SIG-M5 (cell line): ENCODE results near the gene PTPRH.

Source experiments
- DNase-seq: peaks from one replicate; lab custom pipeline; 2025; lab: John Stamatoyannopoulos, UW

Gene PTPRH

GRCh38 chr19:55208880-55209692, at the start of gene PTPRH:
Gene PTPRH, minus strand, starts transcription at chr19:55209501. Its CDS starts 68 bp downstream, at chr19:55209433.
- DNase-seq = no peak

DNA sequence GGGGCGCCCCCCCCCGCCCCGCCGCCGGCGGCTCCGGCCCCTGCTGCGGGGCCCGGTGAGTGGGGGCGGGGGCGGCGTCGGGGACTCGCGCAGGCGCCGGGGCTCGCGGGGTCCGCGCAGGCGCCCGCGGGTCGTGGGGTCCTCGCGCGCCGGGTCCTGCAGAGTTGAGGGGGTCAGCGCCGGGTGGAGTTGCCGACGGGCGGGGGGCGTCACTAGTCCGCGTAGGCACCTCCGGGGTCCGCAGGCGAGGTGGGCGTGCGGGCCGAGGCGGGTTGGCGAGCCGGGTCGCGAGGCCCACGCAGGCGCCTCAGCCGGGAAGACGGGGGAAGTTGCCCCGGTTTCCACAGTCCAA, 49.2 kb upstream of the PTPRH start:
- no peak for DNase-seq

- DNase-seq = no peak
Measured at GRCh38 chr19:55257461-55258420, 48.4 kb upstream of the PTPRH start.

- DNase-seq = no peak
Measured at GRCh38 chr19:55256562-55257460, 47.5 kb upstream of the PTPRH start.

GRCh38 chr19:55255618-55256423, 46.5 kb upstream of the PTPRH start:
- DNase-seq = no peak

GRCh38 chr19:55254625-55254977, 45.3 kb upstream of the PTPRH start:
- DNase-seq = no peak

- DNase-seq = peak; percentile 73
Measured at GRCh38 chr19:55253842-55254624, 44.7 kb upstream of the PTPRH start.

DNA sequence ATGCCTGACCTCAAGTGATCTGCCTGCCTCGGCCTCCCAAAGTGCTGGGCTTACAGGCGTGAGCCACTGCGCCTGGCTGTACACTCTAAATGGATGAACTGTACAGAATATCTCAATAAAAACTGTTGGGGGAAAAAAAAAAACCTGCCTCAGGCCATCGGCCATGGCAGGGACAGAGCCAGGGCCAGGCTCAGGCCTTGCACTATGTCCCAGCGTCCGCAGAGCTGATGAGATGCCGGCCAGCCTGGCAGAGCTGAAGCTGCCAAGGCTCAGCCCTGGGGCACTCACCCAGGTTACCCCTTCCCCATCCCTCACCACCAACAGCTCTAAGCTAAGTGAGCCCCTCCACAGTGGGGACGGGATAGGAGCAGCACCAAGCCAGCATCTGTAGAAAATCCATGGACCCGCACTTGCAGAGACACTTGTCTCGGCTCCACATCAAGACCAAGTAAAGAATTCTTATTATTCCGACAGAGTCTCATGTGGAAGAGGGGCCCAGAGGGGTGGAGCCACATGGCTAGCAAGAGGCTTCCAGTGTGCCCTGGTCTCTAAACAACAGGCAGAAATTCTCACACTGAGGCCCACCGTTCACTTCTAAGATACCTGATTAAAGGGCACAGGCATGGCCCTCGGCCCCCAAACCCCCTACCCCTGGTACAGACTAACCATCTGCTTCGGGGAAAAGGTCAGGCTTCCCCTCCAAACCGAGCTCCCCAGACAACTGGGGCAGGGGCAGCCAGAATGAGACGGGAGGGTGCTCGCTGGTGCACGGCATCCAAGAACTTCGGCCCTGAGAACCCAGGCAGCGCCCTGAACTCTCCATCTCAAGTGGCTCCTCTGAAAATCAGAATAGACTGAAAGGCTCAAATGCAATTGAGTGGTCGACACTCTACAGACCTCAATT, 43.7 kb upstream of the PTPRH start:
- no peak for DNase-seq

DNA sequence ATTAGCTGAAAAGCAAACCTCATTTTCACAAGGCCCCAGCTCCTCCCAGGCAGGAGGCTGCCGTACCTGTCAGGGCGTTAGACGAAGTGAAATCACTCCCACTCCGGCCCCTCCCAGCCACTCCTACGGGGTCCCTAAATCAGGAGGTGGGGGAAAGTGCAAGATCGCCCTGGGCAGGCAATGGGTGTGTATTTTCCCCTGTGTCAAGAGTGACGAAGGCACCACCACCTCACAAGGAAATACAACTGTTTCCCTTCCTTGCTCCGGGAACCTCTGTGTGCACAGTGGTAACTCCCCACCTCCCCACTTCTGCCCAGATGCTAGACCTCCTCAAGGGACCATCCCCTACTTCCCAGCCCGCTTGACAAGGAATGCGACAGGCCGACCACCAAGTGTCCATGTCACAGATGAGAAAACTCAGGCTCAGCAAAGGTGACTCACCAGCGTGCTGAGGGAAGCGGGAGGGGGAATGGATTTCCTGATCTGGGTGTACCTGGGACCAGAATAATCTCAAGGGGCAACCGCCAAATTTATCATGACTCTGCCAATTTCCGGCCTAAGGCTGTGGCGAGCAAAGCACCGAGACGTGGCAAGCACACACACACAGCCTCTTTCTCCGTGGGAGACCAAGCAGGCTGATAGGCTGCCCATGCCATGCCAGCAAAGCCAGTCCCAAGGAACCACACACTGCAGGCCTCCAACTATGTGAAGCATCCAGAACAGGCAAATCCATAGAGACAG, 42.2 kb upstream of the PTPRH start:
- DNase-seq = no peak

DNA sequence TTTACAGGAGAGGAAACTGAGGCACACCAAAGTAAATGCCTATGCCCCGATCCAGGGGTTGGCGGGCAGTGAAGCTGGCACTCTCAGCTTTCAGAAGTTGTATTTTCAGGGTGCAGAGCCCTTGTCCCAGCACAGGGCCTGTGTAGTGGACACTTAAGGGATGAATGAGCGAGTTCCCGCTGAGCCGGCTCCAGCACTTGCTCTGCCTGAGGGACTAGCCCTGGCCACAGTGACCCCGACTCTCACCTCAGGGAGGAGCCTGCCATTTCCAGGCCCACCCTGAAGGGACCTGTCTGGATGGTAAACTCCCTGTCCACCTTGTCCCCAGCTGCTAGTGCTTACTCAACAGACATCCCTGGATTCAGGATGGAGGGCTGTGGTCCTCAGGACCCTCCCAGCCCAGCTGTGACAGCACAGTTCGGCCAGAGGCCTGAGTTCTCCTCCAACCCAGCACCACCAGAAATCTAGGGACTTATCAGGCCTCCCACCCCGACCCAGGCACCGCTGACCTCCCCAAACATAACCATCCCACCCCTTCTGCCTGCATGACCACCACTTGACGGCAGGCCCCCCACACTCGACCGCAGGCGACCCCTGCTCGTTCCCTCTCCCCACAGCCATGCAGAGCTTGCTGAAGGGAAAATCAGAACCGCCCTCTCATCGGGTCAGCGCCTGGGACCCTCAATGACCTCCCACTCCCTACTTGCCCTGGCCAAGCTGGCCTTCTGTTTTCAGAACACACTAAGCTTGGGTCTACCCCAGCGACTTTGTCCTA, 41.1 kb upstream of the PTPRH start:
- DNase-seq = no peak

DNA sequence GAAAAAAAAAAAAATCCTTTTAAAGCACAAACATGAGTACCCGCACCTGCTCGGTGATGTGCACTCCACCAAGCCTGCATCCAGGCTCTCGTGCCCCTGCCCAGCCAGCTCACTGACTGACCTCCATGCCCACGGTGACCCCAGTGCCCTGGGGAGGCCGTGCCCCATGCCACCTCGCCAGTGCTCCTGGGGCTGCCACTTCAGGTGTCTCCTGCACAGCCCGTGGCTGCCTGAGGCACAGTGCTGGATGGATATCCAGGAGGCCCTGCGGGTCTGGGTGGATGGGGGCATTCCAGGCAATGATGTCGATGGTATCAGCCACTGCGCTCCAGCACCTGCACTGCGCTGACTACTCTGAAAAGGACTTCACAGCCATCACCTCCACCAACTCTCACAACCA, 40.5 kb upstream of the PTPRH start:
- no peak for DNase-seq

DNA sequence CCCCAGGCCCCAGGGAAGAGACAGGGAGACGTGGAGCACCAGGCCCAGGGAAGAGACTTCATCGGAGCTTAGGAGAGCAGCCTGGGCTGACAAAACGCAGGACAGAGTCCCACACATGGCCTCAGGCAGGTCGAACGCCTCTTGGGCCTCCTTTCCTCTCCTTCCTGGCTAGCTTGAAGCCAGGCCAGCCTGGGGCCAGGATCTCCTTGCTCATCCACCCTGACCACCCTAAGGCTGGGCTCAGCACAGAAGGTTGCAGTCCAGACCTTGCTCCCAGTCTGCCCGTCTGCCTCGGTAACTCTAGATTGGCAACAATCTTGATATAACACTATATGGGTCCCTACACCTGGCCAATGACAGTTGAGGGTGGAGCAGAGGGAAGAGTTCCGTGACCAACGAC, 39.4 kb upstream of the PTPRH start:
- DNase-seq = no peak

DNA sequence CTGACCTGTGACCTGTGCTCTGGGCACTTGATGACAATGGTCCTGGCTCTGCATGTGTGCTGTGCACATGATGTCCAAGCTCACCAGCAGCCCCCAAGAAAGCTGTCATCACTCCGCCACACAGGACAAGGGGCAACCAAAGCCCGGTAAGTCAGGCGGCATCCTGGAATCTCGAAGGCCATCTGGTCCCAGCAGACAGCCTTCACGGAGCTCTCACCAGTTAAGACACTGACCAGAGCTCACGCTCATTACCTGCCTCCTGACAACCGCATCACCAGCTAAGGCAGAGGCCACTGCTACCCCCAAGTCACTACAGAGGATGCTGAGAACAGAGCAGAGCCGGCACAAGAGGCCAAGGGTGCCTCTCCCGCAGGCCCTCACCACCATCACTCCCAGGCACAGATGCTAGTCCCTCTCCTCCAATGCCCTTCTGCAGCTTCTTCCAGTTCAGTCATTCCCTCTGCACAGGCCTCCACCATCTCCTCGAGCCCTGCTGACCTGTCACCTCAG, 38.9 kb upstream of the PTPRH start:
- DNase-seq = no peak

GRCh38 chr19:55247621-55248099, 38.4 kb upstream of the PTPRH start:
- DNase-seq = no peak

DNA sequence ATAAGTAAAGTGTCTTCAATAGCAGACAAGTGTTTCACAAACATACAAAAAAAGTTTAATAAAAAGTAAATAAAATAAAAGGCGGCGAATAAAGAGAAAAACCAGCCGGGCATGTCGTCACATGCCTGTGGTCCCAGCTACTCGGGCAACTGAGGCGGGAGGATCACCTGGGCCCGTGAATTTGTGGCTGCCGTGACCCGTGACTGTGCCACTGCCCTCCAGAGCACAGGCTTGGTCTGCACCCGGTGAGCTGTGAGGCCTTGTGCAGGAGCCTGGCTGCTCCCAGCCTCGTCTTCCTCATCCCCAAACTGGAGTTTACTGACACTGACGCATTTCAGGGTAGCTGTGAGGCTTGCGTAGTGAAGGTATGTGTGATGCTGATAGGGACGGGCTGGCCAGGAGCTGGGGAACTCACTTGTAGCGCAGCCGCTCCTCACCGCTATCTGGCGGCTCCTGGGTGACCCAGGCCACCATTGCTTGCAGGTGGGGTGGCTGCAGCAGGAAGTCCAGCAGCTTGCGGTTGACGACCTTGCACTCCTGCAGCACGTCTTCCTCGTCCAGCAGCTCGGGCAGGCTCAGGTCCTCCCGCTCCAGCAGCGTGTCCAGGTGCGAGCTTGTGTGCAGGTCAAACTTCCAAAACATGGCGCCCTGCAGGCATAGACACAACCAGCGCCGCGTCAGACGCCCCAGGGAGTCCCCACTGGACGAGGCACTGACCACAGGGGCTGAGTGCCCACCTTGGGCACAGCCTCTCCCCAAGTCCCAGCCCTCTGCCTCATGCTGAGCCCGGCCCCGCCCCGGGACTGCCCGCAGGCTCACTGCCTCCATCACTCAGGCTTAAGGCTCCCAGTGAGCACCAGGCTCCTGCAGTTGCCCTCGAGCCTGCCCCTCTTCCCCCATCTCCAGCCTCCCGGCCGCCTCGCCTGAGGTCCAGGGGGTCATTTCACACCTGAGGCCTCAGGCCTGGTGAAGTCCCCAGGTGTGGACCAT, 37.5 kb upstream of the PTPRH start:
- DNase-seq = no peak

GRCh38 chr19:55245236-55245904, 36.1 kb upstream of the PTPRH start:
- no peak for DNase-seq
